Liver (tissue), 3 donors: ENCODE data around the gene RASSF7.
"Not testable (repeated sequence)": the region's sequence is repeated elsewhere in the genome, so short reads cannot be mapped to it uniquely, and the experiment has no call there.

Experiments used
- NR2F2 ChIP-seq: IDR thresholded peaks from 2 replicates; pipeline ENCODE4 v1.6.1; 2016; ENCODE audit warnings: antibody characterized with exemption
- TAF1 ChIP-seq: conservative IDR thresholded peaks from 2 replicates; pipeline ENCODE4 v1.6.1; 2016; ENCODE audit warnings: antibody characterized with exemption, mild to moderate bottlenecking
- ZBTB33 ChIP-seq: IDR thresholded peaks from 2 replicates; pipeline ENCODE4 v1.6.1; 2016; ENCODE audit warnings: antibody characterized with exemption
- TF ChIP-seq, protein P1 (sequence below): fragments of 150-350 bp; IDR thresholded peaks from 2 replicates; pipeline ENCODE4 v1.5.1; 2017; ENCODE audit warnings: improper control_type of control experiment, low read depth, low read length; ENCODE audit not compliant: missing input control
- donor health status: healthy.
- donor health status: healthy.

- TF ChIP-seq, protein P1, sequence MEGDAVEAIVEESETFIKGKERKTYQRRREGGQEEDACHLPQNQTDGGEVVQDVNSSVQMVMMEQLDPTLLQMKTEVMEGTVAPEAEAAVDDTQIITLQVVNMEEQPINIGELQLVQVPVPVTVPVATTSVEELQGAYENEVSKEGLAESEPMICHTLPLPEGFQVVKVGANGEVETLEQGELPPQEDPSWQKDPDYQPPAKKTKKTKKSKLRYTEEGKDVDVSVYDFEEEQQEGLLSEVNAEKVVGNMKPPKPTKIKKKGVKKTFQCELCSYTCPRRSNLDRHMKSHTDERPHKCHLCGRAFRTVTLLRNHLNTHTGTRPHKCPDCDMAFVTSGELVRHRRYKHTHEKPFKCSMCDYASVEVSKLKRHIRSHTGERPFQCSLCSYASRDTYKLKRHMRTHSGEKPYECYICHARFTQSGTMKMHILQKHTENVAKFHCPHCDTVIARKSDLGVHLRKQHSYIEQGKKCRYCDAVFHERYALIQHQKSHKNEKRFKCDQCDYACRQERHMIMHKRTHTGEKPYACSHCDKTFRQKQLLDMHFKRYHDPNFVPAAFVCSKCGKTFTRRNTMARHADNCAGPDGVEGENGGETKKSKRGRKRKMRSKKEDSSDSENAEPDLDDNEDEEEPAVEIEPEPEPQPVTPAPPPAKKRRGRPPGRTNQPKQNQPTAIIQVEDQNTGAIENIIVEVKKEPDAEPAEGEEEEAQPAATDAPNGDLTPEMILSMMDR, result not testable (repeated sequence)
- TF ChIP-seq ZBTB33, NR2F2, TAF1: not testable (repeated sequence)
Observed at GRCh38 chr11:516918-517685, 43.7 kb upstream of the RASSF7 start.
